HepG2 (cell line): Measurements from ENCODE around the gene RUSC1. TPM values are rescaled to one million over a fixed set of nuclear protein-coding genes. Genes with fewer than 3 reads are reported as not detected.

Experiments used
- ATF4 ChIP-seq, 2 experiments: fragments of 450-650 bp in 1 of 2; sonication (generic) in 1 of 2; formaldehyde crosslinking; IDR thresholded peaks; 2 replicates each; pipeline versions ENCODE4 v1.5.0 to v1.8.0; 2020 to 2022; ENCODE audit warnings: mild to moderate bottlenecking in 1 of 2, missing genetic modification reagents in 1 of 2
- HOMEZ ChIP-seq: IDR thresholded peaks from 2 replicates; pipeline ENCODE4 v1.6.1; 2016; ENCODE audit warnings: low read depth
- HOXA7 ChIP-seq: sonication (generic); formaldehyde crosslinking; IDR thresholded peaks from 2 replicates; pipeline ENCODE4 v1.8.1; 2022; ENCODE audit warnings: mild to moderate bottlenecking, missing genetic modification reagents, moderate library complexity
- KMT2B ChIP-seq: IDR thresholded peaks from 2 replicates; pipeline ENCODE4 v1.6.1; 2016; ENCODE audit warnings: missing genetic modification reagents, missing compliant biosample characterization
- MIER2 ChIP-seq: IDR thresholded peaks from 2 replicates; pipeline ENCODE4 v1.6.1; 2016; ENCODE audit warnings: missing biosample characterization, missing genetic modification reagents
- NFE2 ChIP-seq: sonication (generic); formaldehyde crosslinking; IDR thresholded peaks from 2 replicates; pipeline ENCODE4 v1.4.0; 2020; ENCODE audit warnings: missing genetic modification reagents
- RCOR2 ChIP-seq: IDR thresholded peaks from 2 replicates; pipeline ENCODE4 v1.6.1; 2016; ENCODE audit warnings: missing biosample characterization, missing genetic modification reagents
- ZNF629 ChIP-seq: sonication (generic); formaldehyde crosslinking; conservative IDR thresholded peaks from 2 replicates; pipeline ENCODE4 v1.5.0; 2020; ENCODE audit warnings: missing genetic modification reagents
- ZNF670 ChIP-seq: sonication (generic); formaldehyde crosslinking; IDR thresholded peaks from 2 replicates; pipeline ENCODE4 v1.8.0; 2022; ENCODE audit warnings: mild to moderate bottlenecking, missing genetic modification reagents, borderline replicate concordance
- ZSCAN21 ChIP-seq: sonication (generic); formaldehyde crosslinking; IDR thresholded peaks from 2 replicates; pipeline ENCODE4 v1.8.0; 2022; ENCODE audit warnings: mild to moderate bottlenecking, missing genetic modification reagents, moderate library complexity, borderline replicate concordance
- polyA plus RNA-seq, 8 experiments: library from polyadenylated mRNA; depleted of rRNA in 3 of 8; stranded (reverse) in 7 of 8; unstranded in 1 of 8; fragments of >200 nt; fragmentation: Illumina TruSeq in 4 of 8; extraction: Trizol in 4 of 8; gene quantifications; 2 replicates each; pipeline versions ENCODE4 v1.2.1 to v1.2.3, GENCODE V29; 2011 to 2016; ENCODE audit warnings: low read depth in 4 of 8, missing spikeins in 1 of 8, mixed read lengths in 1 of 8; ENCODE audit not compliant: insufficient read depth in 1 of 8
- total RNA-seq, 5 experiments: library from RNA; depleted of rRNA; stranded (reverse); fragments of >200 nt; fragmentation: Illumina TruSeq; extraction: Trizol; gene quantifications; 2 replicates each; pipeline ENCODE4 v1.2.3, GENCODE V29; 2016; ENCODE audit warnings: low read depth in 1 of 5
- TF ChIP-seq, protein P1 (sequence below): sonication (generic); formaldehyde crosslinking; IDR thresholded peaks from one replicate; pipeline ENCODE4 v1.5.1; 2020; ENCODE audit warnings: mild to moderate bottlenecking, missing genetic modification reagents; ENCODE audit errors: not compliant biosample characterization
- TF ChIP-seq, protein P2 (sequence below): sonication (generic); formaldehyde crosslinking; IDR thresholded peaks from 2 replicates; pipeline ENCODE4 v1.5.0; 2020; ENCODE audit warnings: mild to moderate bottlenecking, missing genetic modification reagents, moderate library complexity
- TF ChIP-seq, protein P3 (sequence below): sonication (generic); formaldehyde crosslinking; IDR thresholded peaks from 2 replicates; pipeline ENCODE4 v1.5.0; 2020; ENCODE audit warnings: mild to moderate bottlenecking, missing genetic modification reagents, borderline replicate concordance

The RUSC1 gene
- total and polyA plus RNA-seq, 2 of the 13 experiments (the other 11 are each of a cell fraction or from before 2014, with no cell fraction given), result 18.7 to 20.4 TPM

- TF ChIP-seq NFE2 (CRISPR knock-in tag), result no peak
- no peak for TF ChIP-seq RCOR2
- TF ChIP-seq HOXA7, result no peak
- TF ChIP-seq, protein P1, sequence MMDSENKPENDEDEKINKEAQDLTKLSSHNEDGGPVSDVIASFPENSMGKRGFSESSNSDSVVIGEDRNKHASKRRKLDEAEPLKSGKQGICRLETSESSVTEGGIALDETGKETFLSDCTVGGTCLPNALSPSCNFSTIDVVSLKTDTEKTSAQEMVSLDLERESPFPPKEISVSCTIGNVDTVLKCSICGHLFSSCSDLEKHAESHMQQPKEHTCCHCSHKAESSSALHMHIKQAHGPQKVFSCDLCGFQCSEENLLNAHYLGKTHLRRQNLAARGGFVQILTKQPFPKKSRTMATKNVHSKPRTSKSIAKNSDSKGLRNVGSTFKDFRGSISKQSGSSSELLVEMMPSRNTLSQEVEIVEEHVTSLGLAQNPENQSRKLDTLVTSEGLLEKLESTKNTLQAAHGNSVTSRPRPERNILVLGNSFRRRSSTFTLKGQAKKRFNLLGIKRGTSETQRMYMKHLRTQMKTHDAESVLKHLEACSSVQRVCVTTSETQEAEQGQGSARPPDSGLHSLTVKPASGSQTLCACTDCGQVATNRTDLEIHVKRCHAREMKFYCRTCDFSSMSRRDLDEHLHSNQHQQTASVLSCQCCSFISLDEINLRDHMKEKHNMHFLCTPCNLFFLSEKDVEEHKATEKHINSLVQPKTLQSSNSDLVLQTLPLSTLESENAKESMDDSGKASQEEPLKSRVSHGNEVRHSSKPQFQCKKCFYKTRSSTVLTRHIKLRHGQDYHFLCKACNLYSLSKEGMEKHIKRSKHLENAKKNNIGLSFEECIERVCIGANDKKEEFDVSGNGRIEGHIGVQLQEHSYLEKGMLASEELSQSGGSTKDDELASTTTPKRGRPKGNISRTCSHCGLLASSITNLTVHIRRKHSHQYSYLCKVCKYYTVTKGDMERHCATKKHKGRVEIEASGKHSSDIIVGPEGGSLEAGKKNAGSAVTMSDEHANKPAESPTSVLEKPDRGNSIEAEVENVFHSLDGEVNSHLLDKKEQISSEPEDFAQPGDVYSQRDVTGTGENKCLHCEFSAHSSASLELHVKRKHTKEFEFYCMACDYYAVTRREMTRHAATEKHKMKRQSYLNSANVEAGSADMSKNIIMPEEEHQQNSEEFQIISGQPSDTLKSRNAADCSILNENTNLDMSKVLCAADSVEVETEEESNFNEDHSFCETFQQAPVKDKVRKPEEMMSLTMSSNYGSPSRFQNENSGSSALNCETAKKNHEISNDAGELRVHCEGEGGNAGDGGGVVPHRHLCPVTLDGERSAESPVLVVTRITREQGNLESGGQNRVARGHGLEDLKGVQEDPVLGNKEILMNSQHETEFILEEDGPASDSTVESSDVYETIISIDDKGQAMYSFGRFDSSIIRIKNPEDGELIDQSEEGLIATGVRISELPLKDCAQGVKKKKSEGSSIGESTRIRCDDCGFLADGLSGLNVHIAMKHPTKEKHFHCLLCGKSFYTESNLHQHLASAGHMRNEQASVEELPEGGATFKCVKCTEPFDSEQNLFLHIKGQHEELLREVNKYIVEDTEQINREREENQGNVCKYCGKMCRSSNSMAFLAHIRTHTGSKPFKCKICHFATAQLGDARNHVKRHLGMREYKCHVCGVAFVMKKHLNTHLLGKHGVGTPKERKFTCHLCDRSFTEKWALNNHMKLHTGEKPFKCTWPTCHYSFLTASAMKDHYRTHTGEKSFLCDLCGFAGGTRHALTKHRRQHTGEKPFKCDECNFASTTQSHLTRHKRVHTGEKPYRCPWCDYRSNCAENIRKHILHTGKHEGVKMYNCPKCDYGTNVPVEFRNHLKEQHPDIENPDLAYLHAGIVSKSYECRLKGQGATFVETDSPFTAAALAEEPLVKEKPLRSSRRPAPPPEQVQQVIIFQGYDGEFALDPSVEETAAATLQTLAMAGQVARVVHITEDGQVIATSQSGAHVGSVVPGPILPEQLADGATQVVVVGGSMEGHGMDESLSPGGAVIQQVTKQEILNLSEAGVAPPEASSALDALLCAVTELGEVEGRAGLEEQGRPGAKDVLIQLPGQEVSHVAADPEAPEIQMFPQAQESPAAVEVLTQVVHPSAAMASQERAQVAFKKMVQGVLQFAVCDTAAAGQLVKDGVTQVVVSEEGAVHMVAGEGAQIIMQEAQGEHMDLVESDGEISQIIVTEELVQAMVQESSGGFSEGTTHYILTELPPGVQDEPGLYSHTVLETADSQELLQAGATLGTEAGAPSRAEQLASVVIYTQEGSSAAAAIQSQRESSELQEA (CRISPR knock-in tag), result no peak
- TF ChIP-seq ATF4 (CRISPR knock-in tag; IDR thresholded peaks at IDR 0.05), result no peak
- TF ChIP-seq, protein P2, sequence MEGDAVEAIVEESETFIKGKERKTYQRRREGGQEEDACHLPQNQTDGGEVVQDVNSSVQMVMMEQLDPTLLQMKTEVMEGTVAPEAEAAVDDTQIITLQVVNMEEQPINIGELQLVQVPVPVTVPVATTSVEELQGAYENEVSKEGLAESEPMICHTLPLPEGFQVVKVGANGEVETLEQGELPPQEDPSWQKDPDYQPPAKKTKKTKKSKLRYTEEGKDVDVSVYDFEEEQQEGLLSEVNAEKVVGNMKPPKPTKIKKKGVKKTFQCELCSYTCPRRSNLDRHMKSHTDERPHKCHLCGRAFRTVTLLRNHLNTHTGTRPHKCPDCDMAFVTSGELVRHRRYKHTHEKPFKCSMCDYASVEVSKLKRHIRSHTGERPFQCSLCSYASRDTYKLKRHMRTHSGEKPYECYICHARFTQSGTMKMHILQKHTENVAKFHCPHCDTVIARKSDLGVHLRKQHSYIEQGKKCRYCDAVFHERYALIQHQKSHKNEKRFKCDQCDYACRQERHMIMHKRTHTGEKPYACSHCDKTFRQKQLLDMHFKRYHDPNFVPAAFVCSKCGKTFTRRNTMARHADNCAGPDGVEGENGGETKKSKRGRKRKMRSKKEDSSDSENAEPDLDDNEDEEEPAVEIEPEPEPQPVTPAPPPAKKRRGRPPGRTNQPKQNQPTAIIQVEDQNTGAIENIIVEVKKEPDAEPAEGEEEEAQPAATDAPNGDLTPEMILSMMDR, result peak; percentile 82
- TF ChIP-seq MIER2 (CRISPR knock-in tag), result 0 out of 2 replicates have a peak, but pooled peaks have one; percentile 51
- TF ChIP-seq, protein P3, sequence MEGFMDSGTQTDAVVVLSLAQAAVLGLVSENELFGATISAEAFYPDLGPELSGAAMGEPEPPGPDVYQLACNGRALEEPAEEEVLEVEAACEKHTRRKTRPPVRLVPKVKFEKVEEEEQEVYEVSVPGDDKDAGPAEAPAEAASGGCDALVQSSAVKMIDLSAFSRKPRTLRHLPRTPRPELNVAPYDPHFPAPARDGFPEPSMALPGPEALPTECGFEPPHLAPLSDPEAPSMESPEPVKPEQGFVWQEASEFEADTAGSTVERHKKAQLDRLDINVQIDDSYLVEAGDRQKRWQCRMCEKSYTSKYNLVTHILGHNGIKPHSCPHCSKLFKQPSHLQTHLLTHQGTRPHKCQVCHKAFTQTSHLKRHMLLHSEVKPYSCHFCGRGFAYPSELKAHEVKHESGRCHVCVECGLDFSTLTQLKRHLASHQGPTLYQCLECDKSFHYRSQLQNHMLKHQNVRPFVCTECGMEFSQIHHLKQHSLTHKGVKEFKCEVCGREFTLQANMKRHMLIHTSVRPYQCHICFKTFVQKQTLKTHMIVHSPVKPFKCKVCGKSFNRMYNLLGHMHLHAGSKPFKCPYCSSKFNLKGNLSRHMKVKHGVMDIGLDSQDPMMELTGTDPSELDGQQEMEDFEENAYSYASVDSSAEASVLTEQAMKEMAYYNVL (CRISPR knock-in tag), result no peak
- no peak for TF ChIP-seq ZNF670
- 0 out of 2 replicates have a peak, but pooled peaks have one; percentile 19 for TF ChIP-seq HOMEZ (CRISPR knock-in tag)
- TF ChIP-seq ZNF629, result no peak
- TF ChIP-seq ZSCAN21, result 0 out of 2 replicates have a peak, but pooled peaks have one; percentile 60
- no peak; the same call in 1 of the 2 replicates for TF ChIP-seq KMT2B (CRISPR knock-in tag)
Observed at GRCh38 chr1:155277070-155277901, 43.4 kb upstream of the RUSC1 start, which contains the start of gene HCN3 (continued).
